Effector CD4-positive, alpha-beta T cell (primary cell): ENCODE measurements around the gene SCART1.
"Not testable (repeated sequence)": the region's sequence is repeated elsewhere in the genome, so short reads cannot be mapped to it uniquely, and the experiment has no call there.

Source experiments
- DNase-seq: peaks from one replicate; pipeline ENCODE4 v3.0.0-alpha.2; 2020

SCART1 gene

GRCh38 chr10:133475425-133475734 lies 21.6 kb downstream of the SCART1 start:
- no peak for DNase-seq

GRCh38 chr10:133475821-133476640 lies 22.3 kb downstream of the SCART1 start:
- no peak for DNase-seq

DNA sequence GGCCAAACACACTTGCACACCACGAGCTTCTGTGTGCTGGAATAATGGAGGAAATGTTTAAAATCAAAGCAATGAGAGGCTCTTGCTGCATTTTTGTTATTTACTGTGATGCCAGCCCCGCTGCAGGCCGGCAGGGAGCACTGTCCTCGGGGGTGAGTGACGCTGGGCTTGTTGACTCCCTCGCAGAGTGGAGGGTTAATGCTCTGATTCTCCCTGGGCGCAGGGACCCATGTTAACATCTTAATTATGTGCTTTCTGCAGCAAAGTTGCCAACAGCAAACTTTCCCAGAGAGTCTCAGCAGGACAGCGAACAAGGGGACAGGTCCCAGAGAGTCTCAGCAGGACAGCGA lies 22.9 kb downstream of the SCART1 start:
- DNase-seq = no peak

- DNase-seq = no peak
Observed at GRCh38 chr10:133481086-133481643, 27.4 kb downstream of the SCART1 start.

GRCh38 chr10:133481657-133482056 lies 27.9 kb downstream of the SCART1 start:
- no peak for DNase-seq

GRCh38 chr10:133484818-133485217 lies 31.1 kb downstream of the SCART1 start:
- DNase-seq = no peak

DNA sequence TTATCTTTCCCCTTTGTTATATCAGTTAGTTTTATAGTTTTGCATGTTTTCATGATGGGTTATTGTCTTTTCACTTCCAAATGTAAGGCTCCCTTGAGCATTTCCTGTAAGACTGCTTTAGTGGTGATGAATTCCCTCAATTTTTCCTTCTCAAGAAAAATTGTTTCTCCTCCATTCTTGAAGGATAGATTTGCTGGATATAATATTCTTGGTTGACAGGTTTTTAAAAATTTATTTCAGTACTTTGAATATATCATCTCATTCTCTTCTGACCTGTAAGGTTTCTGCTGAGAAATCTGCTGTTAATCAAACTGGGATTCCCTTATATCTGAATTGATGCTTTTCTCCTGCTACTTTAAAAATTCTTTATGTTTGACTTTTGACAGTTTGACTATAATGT lies 33.3 kb downstream of the SCART1 start:
- DNase-seq = no peak

DNA sequence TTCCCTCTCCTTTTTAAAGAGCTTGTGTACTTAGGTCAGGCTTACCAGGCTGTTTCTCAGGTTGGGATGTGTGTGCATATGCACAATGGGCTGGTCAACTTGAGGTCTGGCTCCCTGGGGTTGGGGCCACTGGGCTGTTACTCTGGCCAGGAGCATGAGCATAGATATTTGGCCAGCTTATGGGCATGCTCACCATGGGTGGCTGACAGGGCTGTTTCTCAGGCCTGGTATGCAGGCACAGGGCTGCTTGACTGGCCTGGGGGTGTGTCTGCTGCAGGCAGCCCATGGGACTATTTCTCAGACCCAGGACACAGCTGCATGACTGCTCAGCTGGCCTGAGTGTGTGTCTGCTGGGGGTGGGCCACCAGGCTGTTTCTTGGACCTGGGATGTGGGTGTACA lies 34.6 kb downstream of the SCART1 start:
- no peak for DNase-seq

- no peak for DNase-seq
Observed at GRCh38 chr10:133489816-133490588, 36.3 kb downstream of the SCART1 start.

DNA sequence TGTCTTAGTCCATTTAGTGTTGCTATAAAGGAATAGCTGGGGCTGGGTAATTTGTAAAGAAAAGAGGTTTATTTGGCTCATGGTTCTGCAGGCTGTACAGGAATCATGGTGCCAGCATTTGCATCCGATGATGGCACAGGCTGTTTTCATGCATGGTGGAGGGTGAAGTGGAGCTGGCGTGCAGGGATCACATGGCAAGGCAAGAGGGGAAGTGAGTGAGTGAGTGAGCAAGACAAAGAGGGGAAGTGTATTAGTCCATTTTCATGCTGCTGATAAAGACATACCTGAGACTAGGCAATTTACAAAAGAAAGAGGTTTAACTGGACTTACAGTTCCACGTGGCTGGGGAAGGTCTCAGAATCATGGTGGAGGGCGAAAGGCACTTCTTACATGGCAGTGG lies 39.8 kb downstream of the SCART1 start:
- DNase-seq = not testable (repeated sequence)

DNA sequence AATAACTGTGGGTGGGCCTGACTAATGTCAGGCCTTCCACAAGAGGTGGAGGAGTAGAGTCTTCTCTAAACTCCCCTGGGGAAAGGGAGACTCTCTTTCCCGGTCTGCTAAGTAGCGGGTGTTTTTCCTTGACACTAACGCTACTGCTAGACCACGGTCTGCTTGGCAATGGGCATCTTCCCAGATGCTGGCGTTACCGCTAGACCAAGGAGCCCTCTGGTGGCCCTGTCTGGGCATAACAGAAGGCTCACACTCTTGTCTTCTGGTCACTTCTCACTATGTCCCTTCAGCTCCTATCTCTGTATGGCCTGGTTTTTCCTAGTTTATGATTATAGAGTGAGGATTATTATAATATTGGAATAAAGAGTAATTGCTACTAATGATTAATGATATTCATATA lies 43.6 kb downstream of the SCART1 start:
- DNase-seq = not testable (repeated sequence)

GRCh38 chr10:133499176-133499575 lies 45.4 kb downstream of the SCART1 start:
- not testable (repeated sequence) for DNase-seq

- DNase-seq = not testable (repeated sequence)
Observed at GRCh38 chr10:133500897-133501296, 47.2 kb downstream of the SCART1 start.

DNA sequence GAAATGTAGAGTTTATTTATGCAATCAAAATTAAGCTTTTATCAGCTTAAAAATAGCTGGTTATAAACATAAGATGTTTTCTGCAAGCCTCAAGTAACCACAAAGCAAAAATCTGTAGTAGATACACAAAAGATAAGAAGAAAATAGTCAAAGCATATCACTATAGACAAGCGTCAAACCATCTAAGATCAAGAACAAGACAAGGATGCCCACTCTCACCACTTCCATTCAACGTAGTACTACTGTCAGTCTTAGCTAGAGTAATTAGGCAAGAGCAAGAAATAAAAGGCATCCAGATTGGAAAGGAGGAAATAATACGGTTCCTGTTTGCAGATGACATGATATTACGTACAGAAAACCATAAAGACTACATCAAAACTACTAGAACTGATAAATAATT lies 56.0 kb downstream of the SCART1 start:
- no peak for DNase-seq

DNA sequence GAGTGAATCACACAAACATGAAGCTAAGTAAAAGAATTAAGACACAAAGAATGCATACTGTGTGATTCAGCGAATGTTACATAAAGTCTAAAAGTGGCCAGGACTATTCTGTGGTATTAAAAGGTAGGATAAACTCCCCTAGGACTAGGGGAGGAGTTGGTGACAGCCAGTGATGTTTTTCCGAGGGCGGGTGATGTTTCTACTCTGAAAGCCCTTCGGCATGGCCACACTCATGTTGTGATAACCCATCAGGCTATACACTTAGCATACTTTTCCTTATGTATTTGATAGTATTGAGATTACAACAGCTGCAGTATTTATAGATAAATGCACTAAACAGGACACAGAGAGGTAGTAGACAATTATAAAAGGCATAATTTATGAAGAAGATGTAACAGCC lies 57.7 kb downstream of the SCART1 start:
- DNase-seq = no peak

- DNase-seq = no peak
Observed at GRCh38 chr10:133511907-133512528, 58.3 kb downstream of the SCART1 start.

GRCh38 chr10:133515471-133515870 lies 61.7 kb downstream of the SCART1 start:
- DNase-seq = no peak

GRCh38 chr10:133516057-133516456 lies 62.3 kb downstream of the SCART1 start:
- no peak for DNase-seq

GRCh38 chr10:133518517-133518916 lies 64.8 kb downstream of the SCART1 start:
- DNase-seq = not testable (repeated sequence)
